ENCODE measurements around the gene RDH12.
A peak's percentile ranks its signal among the peaks of the same experiment; 100 is the strongest.
"Not testable (repeated sequence)": the region's sequence is repeated elsewhere in the genome, so short reads cannot be mapped to it uniquely, and the experiment has no call there.

The RDH12 gene

GRCh38 chr14:67701492-67701891 lies at the start of gene RDH12:
Gene RDH12, plus strand, starts transcription at chr14:67701886. Its CDS starts 20,757 bp downstream, at chr14:67722643.
- DNase-seq = not testable (repeated sequence)

DNA sequence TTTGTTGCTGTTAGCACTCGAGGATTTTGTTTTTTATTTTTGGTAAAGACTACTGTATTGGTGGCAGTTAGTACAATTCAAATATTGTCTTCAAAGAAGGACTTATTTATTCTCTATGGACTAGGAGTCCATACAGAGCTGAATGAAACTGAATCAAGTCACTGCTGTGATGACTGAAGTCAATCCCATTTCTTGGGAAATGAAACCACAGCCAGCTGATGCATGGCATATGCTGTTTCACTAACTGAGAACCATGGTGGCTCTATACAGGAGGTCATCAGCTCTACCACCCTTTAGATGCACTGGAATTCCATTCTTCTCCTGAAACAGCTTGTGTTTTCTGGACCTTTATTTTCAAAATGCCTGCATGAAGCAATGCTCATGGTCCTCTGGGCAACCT lies 49.5 kb upstream of the RDH12 start:
- DNase-seq = no peak

DNA sequence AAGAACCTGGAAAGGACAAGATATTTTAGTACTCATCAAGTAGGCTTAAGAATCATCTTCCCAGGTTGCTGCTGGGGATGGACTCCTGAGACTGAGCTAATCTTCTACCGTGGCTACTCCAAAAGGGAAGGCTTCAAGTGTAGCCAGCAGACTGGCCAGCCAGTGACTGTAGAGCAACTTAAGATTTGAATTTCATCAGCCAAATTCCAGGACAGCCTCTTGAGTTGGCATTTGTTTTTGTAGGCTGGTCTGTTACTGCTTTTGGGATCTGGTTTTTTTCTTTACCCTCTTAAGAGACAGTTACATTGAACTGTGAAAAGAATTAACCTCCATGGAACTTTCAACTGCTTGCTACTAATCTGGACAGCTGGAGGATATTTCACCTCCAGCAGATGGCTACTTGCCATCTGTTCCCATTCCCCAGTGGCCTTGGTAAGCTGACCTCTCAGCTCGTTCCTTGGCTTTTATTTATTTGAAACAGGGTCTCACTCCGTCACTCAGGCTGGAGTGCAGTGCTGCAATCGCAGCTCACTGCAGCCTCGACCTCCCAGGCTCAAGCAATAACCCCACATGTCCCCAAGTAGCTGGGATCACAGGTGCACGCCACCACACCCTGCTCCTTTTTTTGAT lies 47.9 kb upstream of the RDH12 start:
- DNase-seq = no peak

DNA sequence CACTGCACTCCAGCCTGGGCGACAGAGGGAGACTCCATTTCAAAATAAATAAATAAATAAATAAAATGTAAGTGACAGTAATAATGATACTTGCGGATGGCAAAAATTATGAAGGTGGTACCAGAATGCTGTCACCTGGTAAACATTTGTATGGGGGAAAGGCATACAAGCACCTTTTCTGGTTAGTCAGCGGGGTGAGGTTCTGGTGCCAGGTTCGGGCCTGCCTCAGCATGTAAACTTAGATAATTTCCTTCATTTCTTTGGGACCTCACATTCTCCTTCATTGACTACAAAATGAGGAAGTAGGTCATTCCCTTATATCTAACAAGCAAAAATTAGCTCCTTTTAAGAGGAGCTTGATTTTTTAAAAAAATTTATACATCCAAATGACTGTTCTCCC lies 38.1 kb upstream of the RDH12 start:
- DNase-seq = no peak

DNA sequence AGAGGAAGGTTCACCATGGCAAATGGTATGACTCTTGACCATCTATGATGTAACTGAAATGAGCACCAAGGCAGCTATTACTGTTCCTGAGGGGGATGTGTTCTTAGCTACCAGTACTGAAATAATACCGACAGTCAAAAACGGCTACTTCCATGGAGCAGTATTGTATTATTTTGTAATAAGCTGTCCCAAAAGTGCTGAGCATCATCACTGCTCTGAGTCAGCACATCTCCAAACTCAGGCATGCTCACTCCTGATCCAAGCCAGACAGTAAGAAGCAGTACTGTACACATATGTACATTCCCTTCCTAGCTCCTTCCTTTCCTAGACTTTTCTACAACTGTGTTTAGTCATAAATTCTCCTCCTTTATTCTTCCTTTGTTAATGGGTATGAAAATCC lies 35.8 kb upstream of the RDH12 start:
- DNase-seq = no peak

- peak in 1 of 2 experiments; percentile 10 for DNase-seq
Observed at GRCh38 chr14:67666750-67667449, 34.8 kb upstream of the RDH12 start.

- no peak for DNase-seq
Observed at GRCh38 chr14:67668559-67668958, 33.1 kb upstream of the RDH12 start.

DNA sequence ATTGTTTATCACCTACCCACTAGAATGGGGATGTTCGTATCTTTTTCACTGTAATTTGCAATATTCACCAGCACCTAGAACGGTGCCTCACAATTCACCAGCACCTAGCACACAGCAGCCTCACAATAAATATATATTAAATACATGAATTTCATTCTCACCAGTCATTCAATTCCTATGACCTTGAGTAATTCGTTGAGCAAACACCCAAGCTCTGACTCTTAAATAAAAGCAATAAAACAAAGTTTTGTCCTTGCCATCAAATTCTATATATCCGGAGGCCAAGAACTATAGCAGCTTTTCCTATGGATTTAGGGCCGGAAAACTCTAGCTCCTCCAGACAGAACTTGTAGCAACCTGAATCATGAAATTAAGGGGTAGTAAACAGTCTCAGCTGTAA lies 28.2 kb upstream of the RDH12 start:
- DNase-seq = no peak

DNA sequence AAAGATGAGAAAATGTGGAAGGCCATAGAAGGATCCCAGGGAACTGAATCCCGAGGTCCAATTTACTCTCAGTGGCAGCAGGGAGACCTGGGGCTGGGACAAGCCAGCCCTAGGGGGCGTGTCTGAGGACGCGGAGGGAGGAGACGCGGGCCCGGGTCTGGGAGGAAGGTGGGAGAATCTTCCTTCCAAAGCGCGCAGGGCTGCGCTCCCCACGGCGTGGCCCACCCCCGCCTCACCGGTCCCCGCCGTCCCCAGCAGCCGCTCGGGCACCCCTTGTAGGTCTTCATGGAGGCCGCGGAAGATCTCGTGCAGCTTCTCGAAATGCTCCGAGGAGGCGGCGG lies 27.6 kb upstream of the RDH12 start:
- peak; percentile 65 to 72 for DNase-seq

GRCh38 chr14:67674480-67675218 lies 27.0 kb upstream of the RDH12 start, which contains the start of gene VTI1B:
Gene VTI1B, minus strand, starts transcription at chr14:67674632. Its CDS starts 143 bp downstream, at chr14:67674489.
- peak; percentile 58 to 59 for DNase-seq

- DNase-seq = no peak
Observed at GRCh38 chr14:67675219-67675582, 26.5 kb upstream of the RDH12 start.

DNA sequence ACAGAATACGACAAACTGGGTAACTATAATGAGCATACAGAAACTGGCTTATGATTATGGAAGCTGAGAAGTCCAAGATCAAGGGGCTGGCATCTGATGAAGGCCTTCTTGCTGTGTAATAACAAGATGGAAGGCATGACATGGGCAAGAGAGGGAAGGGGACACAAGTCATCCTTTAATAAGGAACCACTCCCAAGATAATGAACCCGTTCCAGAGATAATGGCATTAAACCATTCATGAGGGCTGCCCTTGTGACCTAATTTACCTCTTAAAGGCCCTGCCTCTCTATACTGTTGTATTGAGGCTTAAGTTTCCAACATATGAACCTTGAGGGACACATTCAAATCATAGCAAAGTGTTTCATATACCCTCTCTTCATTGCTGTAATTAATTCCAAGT lies 22.7 kb upstream of the RDH12 start:
- DNase-seq = no peak

DNA sequence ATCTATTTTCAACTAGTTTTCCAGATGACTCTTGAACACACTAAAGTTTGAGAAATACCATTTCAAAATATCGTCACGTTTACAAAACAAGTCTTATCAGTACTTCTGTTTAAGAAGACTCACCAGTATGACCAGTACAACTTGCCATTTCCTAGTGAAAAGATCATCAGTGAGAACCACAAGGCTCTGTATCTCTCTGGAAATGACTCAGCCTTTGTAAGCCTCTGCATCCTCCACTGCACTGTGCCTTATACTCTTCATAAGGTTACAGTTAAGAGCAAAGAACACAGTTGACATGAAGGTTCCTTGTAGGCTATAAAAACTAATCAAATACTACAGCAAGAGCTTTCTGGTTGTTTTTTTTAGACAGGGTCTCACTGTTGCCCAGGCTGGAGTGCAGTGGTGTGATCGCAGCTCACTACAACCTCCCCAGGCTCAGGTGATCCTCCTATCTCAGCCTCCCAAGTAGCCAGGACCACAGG lies 21.5 kb upstream of the RDH12 start:
- no peak for DNase-seq

DNA sequence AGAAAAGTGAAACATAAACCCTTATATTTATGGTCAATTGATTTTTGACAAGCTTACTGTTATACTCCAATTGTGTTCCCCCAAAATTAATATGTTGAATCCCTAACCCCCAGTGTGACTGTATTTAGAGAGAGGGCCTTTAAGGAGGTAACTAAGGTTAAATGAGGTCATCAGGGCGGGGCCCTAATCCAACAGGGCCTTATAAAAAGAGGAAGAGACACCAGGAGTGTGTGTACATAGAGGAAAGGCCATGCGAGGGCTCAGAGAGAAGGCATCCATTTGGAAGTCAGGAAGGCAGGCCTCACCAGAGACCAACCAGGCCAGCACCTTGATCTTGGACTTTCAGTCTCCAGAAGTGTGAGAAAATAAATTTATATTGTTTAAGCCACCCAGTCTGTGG lies 20.7 kb upstream of the RDH12 start:
- no peak for DNase-seq

DNA sequence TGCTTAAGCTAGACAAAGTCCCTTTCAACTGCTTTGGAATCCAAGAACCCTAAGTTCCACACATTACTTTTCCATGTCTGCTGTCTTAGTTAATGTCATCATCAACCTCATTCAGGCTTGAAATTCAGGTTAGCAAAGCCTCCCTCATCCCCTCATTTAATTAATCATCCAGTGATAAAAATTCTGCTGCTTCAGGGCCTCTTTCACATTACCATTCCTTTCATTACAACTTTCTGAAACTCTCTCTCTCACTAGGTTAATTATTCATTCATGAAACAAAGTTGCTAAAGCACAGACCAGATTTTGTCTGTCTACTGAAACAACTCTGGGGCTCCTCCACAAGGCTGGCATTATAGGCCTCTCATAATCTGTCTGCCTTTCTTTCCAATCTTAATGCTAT lies 17.8 kb upstream of the RDH12 start:
- no peak for DNase-seq

GRCh38 chr14:67690011-67690410 lies 11.7 kb upstream of the RDH12 start:
- no peak for DNase-seq

- DNase-seq = peak in 1 of 2 experiments; percentile 37
Observed at GRCh38 chr14:67694791-67695393, 6.8 kb upstream of the RDH12 start.

DNA sequence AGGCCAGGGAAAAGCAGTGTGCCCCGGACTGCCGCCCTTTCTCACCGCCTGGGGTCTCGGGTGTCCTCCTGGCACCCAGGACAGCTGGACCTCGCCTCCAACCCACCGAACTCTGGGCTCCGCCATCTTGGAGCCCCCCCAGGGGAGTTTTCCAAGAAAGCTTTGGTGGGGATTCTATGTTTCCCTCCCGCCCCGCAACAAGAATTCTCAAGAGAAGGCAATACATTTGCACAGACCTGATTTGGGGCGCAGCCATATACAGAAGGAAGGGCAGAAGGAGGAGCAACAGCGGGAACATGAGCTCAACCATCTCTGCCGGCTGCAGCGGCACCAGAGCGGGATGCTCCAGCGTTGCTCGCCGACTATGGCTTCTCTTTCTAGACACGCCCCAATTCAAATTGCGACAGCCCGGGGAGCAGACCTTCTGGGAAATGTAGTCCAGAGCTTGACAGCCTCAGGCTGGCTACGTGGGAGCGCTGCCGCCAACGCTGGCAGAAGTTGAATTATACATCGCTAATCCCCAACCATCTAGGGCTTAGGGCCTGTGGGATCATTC lies 6.2 kb upstream of the RDH12 start, which contains the start of gene RDH11:
TSS of gene RDH11 (minus strand) at position 371 of the 556 bp plus-strand sequence. CDS start at position 310, 61 bp downstream.
- peak; percentile 80 to 81 for DNase-seq

DNA sequence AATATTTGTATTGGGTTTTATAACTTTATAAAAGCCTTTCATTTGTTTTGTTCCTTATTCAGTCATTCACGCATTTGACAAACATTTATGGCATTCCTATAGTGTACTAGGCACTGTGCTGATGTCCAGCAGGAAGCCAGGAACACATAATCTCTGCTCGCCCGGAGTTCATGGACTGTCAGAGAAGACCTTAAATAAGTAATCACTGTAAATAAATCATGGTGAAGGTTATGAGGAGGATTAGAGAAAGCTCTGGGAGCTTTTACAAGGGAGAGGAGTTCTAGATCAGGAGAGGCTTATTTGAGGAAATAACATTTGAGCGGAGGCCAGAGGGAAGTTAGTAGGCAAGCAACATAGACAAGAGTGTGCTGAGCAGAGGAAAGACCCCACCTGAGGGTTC lies 4.7 kb upstream of the RDH12 start:
- DNase-seq = no peak

GRCh38 chr14:67698179-67698578 lies 3.5 kb upstream of the RDH12 start:
- DNase-seq = no peak

GRCh38 chr14:67703997-67704396 lies 2.3 kb downstream of the RDH12 start:
- DNase-seq = no peak

GRCh38 chr14:67704484-67705089 lies 2.9 kb downstream of the RDH12 start:
- DNase-seq = peak; percentile 14 to 51

DNA sequence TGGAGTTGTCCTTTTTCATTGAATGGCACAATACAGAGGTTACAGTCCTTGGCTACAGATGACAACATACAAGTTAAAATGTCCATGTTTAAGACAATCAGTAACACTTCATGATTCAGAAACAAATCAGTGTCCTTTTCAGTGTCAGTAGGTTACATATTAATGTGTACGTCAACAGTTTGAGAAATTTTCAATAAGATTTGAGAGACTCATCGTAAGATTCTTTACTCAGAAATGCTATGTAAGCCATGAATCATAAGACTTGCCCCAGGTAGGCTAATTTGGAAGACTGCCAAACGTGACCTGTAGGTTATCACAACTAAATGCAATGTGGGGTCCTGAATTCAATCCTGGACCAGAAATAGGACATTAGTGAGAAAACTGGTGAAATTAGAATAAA lies 3.5 kb downstream of the RDH12 start:
- DNase-seq = no peak
